ENCODE data around the gene ST8SIA2. TPM values are rescaled to one million over a fixed set of nuclear protein-coding genes. Genes with fewer than 3 reads are reported as not detected.

ST8SIA2 gene
- total RNA-seq, 2 donors from 2014 or later = 0.73 to 0.81 TPM

- ATAC-seq = no peak
- DNase-seq = no peak
- intact Hi-C loops (cut with DNase I, micrococcal nuclease) = no loop called here
Measured at GRCh38 chr15:92425578-92426225, 32.0 kb downstream of the ST8SIA2 start.

GRCh38 chr15:92429378-92430068 lies 35.8 kb downstream of the ST8SIA2 start:
- ATAC-seq (no peak), DNase-seq (no peak)
- intact Hi-C loops (cut with DNase I, micrococcal nuclease) = no loop called here

GRCh38 chr15:92430069-92430440 lies 36.4 kb downstream of the ST8SIA2 start:
- DNase-seq (no peak), ATAC-seq (no peak)
- intact Hi-C loops (cut with DNase I, micrococcal nuclease) = no loop called here

- ATAC-seq = no peak
- DNase-seq = no peak
- intact Hi-C loops (cut with DNase I, micrococcal nuclease) = no loop called here
Measured at GRCh38 chr15:92435145-92435544, 41.5 kb downstream of the ST8SIA2 start.

- ATAC-seq (no peak), DNase-seq (no peak)
- intact Hi-C loops (cut with DNase I, micrococcal nuclease) = no loop called here
Measured at GRCh38 chr15:92438471-92438870, 44.8 kb downstream of the ST8SIA2 start.

GRCh38 chr15:92443381-92443780 lies 49.7 kb downstream of the ST8SIA2 start:
- ATAC-seq (no peak), DNase-seq (no peak)
- intact Hi-C loops (cut with DNase I, micrococcal nuclease) = no loop called here

- ATAC-seq (no peak), DNase-seq (no peak)
- intact Hi-C loops (cut with DNase I, micrococcal nuclease) = no loop called here
Measured at GRCh38 chr15:92444631-92445030, 51.0 kb downstream of the ST8SIA2 start.

GRCh38 chr15:92448370-92448769 lies 54.7 kb downstream of the ST8SIA2 start:
- intact Hi-C loops (cut with DNase I, micrococcal nuclease) = no loop called here
- DNase-seq (no peak), ATAC-seq (no peak)

GRCh38 chr15:92449476-92449875 lies 55.8 kb downstream of the ST8SIA2 start:
- intact Hi-C loops (cut with DNase I, micrococcal nuclease) = no loop called here
- DNase-seq (no peak), ATAC-seq (no peak)

- ATAC-seq (no peak), DNase-seq (no peak)
- intact Hi-C loops (cut with DNase I, micrococcal nuclease) = no loop called here
Measured at GRCh38 chr15:92451225-92451825, 57.6 kb downstream of the ST8SIA2 start.

- DNase-seq (no peak), ATAC-seq (no peak)
- intact Hi-C loops (cut with DNase I, micrococcal nuclease) = no loop called here
Measured at GRCh38 chr15:92452143-92452542, 58.5 kb downstream of the ST8SIA2 start.

- DNase-seq (no peak), ATAC-seq (no peak)
- intact Hi-C loops (cut with DNase I, micrococcal nuclease) = no loop called here
Measured at GRCh38 chr15:92453607-92454006, 59.9 kb downstream of the ST8SIA2 start.

GRCh38 chr15:92454555-92455105 lies 60.9 kb downstream of the ST8SIA2 start:
- DNase-seq (no peak), ATAC-seq (no peak)
- intact Hi-C loops (cut with DNase I, micrococcal nuclease) = no loop called here

GRCh38 chr15:92455271-92455670 lies 61.6 kb downstream of the ST8SIA2 start:
- intact Hi-C loops (cut with DNase I, micrococcal nuclease) = no loop called here
- ATAC-seq (no peak), DNase-seq (no peak)

GRCh38 chr15:92457471-92458041 lies 63.9 kb downstream of the ST8SIA2 start:
- DNase-seq (no peak), ATAC-seq (no peak)
- intact Hi-C loops (cut with DNase I, micrococcal nuclease) = no loop called here

GRCh38 chr15:92460023-92460422 lies 66.3 kb downstream of the ST8SIA2 start:
- intact Hi-C loops (cut with DNase I, micrococcal nuclease) = no loop called here
- no peak for ATAC-seq
- no peak for DNase-seq

GRCh38 chr15:92462424-92463125 lies 68.9 kb downstream of the ST8SIA2 start:
- no peak for DNase-seq
- intact Hi-C loops (cut with DNase I, micrococcal nuclease) = no loop called here
- ATAC-seq = no peak

GRCh38 chr15:92463352-92463751 lies 69.7 kb downstream of the ST8SIA2 start:
- ATAC-seq = no peak
- no peak for DNase-seq
- intact Hi-C loops (cut with DNase I, micrococcal nuclease) = no loop called here

GRCh38 chr15:92463826-92464225 lies 70.1 kb downstream of the ST8SIA2 start:
- ATAC-seq (no peak), DNase-seq (no peak)
- intact Hi-C loops (cut with DNase I, micrococcal nuclease) = no loop called here
